DOHH2 (cell line): ENCODE data around the gene HOXD8.

Experiments used
- H3F3A ChIP-seq: fragments of 200-600 bp; sonication (generic), shearing (Covaris generic); 2 replicates; pipeline ENCODE4 v1.6.0; 2016; ENCODE audit warnings: antibody characterized with exemption, mild to moderate bottlenecking; ENCODE audit not compliant: control insufficient read depth, insufficient read depth
- H3K27ac ChIP-seq: fragments of 200-600 bp; sonication (generic); 2 replicates; pipeline ENCODE4 v1.5.1; 2014; ENCODE audit warnings: low read depth, mild to moderate bottlenecking, low read length, moderate library complexity
- H3K27me3 ChIP-seq: fragments of 200-600 bp; sonication (generic); 2 replicates; pipeline ENCODE4 v1.6.1; 2014; ENCODE audit warnings: mild to moderate bottlenecking, low read length, mixed read lengths; ENCODE audit not compliant: control insufficient read depth
- H3K36me3 ChIP-seq: fragments of 200-600 bp; sonication (generic); 2 replicates; pipeline ENCODE4 v1.6.1; 2014; ENCODE audit warnings: mild to moderate bottlenecking, low read length, moderate library complexity, mixed read lengths; ENCODE audit not compliant: control insufficient read depth
- H3K4me1 ChIP-seq: fragments of 200-600 bp; sonication (generic); 2 replicates; pipeline ENCODE4 v1.6.1; 2014; ENCODE audit warnings: mild to moderate bottlenecking, low read length, mixed read lengths; ENCODE audit not compliant: control insufficient read depth
- H3K4me2 ChIP-seq: fragments of 200-600 bp; sonication (generic); 2 replicates; pipeline ENCODE4 v1.6.0; 2014; ENCODE audit warnings: mild to moderate bottlenecking, low read length, moderate library complexity
- H3K4me3 ChIP-seq: fragments of 200-600 bp; sonication (generic); 2 replicates; pipeline ENCODE4 v1.5.1; 2014; ENCODE audit warnings: mild to moderate bottlenecking, low read length, mixed read lengths
- H3K79me2 ChIP-seq: fragments of 200-600 bp; sonication (generic); 2 replicates; pipeline ENCODE4 v1.6.1; 2014; ENCODE audit warnings: mild to moderate bottlenecking, low read length, mixed read lengths; ENCODE audit not compliant: control insufficient read depth
- H3K9me2 ChIP-seq: fragments of 200-600 bp; sonication (generic); replicated peaks from 2 replicates; pipeline ENCODE4 v1.6.1; 2014; ENCODE audit warnings: mild to moderate bottlenecking, low read length, mixed read lengths; ENCODE audit not compliant: control insufficient read depth
- H3K9me3 ChIP-seq: fragments of 200-600 bp; sonication (generic); 2 replicates; pipeline ENCODE4 v1.6.1; 2014; ENCODE audit warnings: antibody characterized with exemption, low read length, mixed read lengths; ENCODE audit not compliant: control insufficient read depth, insufficient read depth
- H4K20me1 ChIP-seq: fragments of 200-600 bp; sonication (generic); 2 replicates; pipeline ENCODE4 v1.6.0; 2014; ENCODE audit warnings: low read depth, mild to moderate bottlenecking, antibody characterized with exemption, low read length, moderate library complexity; ENCODE audit not compliant: control insufficient read depth, insufficient read depth
- EZH2phosphoT487 ChIP-seq: fragments of 200-600 bp; sonication (generic); IDR thresholded peaks from 2 replicates; pipeline ENCODE4 v1.6.1; 2017; ENCODE audit warnings: borderline replicate concordance, mild to moderate bottlenecking, antibody characterized with exemption, low read length, moderate library complexity, mixed read lengths
- TF ChIP-seq, protein P1 (sequence below): fragments of 200-600 bp; sonication (generic); IDR thresholded peaks from one replicate; pipeline ENCODE4 v1.5.1; 2014; ENCODE audit warnings: antibody characterized with exemption, mild to moderate bottlenecking, low read depth, low read length; ENCODE audit not compliant: poor library complexity, severe bottlenecking

Gene HOXD8

DNA sequence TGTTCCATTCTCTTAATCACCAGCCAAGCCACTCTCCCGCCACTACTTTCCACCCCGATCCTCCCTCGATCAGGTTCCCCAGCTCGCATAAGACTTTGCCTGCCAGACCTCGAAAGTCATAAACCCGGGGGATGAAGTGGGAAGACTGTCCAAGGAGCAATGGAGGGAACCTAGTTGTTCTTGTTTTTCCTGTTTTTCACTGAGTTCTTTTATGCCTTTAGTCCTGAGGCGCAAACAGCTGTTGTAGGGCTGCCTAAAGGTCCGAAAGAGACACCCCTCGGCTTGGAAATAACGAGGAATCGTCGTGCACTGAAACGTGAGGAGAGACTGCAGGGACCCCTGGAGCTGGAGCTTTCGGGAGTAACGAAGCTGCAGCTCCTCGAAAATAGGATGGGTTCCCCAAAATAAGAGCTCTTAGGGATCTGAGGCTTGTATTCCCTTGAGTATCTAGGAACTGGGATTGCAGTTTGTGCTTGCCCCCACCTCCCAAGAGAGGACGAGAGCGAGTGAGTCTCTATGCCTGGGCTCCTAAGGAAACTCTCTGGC lies 31.6 kb upstream of the HOXD8 start:
- no peaks in the 10 kb centered on the region for H3F3A ChIP-seq
- H4K20me1 ChIP-seq, result no peaks in the 10 kb centered on the region
- H3K36me3 ChIP-seq, result no peaks in the 10 kb centered on the region
- no peaks in the 10 kb centered on the region for H3K79me2 ChIP-seq
- peaks cover 30% of the 10 kb centered on the region for H3K27me3 ChIP-seq
- H3K27ac ChIP-seq, result no peak overlapping the region
- no peaks in the 10 kb centered on the region for H3K9me2 ChIP-seq
- peaks cover 11% of the 10 kb centered on the region for H3K4me1 ChIP-seq
- TF ChIP-seq, protein P1, sequence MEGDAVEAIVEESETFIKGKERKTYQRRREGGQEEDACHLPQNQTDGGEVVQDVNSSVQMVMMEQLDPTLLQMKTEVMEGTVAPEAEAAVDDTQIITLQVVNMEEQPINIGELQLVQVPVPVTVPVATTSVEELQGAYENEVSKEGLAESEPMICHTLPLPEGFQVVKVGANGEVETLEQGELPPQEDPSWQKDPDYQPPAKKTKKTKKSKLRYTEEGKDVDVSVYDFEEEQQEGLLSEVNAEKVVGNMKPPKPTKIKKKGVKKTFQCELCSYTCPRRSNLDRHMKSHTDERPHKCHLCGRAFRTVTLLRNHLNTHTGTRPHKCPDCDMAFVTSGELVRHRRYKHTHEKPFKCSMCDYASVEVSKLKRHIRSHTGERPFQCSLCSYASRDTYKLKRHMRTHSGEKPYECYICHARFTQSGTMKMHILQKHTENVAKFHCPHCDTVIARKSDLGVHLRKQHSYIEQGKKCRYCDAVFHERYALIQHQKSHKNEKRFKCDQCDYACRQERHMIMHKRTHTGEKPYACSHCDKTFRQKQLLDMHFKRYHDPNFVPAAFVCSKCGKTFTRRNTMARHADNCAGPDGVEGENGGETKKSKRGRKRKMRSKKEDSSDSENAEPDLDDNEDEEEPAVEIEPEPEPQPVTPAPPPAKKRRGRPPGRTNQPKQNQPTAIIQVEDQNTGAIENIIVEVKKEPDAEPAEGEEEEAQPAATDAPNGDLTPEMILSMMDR, result no peak
- TF ChIP-seq EZH2phosphoT487, result no peak
- H3K4me3 ChIP-seq, result no peak overlapping the region; the same call in 1 of the 2 replicates
- H3K4me2 ChIP-seq, result peak overlapping the region; percentile 60; the same call in 1 of the 2 replicates
- no peaks in the 10 kb centered on the region for H3K9me3 ChIP-seq

DNA sequence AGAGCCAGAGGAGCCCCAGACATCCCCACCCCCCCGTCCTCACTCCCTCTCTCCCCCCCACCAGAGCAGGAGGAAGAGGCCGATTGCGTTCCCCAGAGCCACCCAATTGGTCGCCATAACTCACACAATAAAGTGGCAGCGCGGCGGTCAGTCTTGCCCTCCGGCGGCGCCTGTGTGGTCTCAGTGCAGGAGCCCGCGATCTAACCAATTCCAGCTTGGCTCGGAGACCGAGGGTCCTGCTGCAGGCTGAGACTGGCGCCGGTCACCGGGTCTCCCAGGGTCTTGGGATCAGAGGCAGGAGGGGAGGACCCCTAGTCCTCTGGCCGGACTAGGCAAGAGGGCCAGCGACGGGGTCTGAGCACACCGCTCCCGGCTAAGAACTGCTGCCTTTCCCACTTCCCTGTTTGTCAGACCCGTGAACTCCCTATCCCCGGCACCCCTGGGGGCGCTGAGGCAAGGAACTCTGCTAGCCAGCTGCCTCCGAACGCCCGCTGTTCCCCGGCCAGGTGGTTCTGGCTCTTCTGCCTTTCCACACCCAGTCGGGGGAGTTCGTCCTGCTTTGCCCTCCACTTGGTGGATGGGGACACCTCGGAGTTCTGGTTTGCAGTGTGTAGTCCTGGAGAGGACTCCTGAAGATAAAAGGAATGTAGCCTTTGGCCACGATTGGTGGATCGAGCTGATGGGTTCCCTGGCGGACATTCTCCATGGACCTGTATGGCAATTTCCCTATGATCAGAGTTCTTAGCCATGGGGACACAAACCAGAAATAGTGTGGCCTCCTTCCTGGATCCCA lies 30.9 kb upstream of the HOXD8 start:
- H3F3A ChIP-seq, result no peaks in the 10 kb centered on the region
- H3K9me3 ChIP-seq, result no peaks in the 10 kb centered on the region
- H3K27ac ChIP-seq, result no peak overlapping the region
- no peak overlapping the region for H3K4me2 ChIP-seq
- H3K4me1 ChIP-seq, result peaks cover 11% of the 10 kb centered on the region
- no peaks in the 10 kb centered on the region for H3K9me2 ChIP-seq
- H3K27me3 ChIP-seq, result peaks cover 30% of the 10 kb centered on the region
- H3K4me3 ChIP-seq, result no peak overlapping the region
- TF ChIP-seq EZH2phosphoT487, result no peak
- TF ChIP-seq, protein P1, result no peak
- no peaks in the 10 kb centered on the region for H3K79me2 ChIP-seq
- H3K36me3 ChIP-seq, result no peaks in the 10 kb centered on the region
- no peaks in the 10 kb centered on the region for H4K20me1 ChIP-seq

DNA sequence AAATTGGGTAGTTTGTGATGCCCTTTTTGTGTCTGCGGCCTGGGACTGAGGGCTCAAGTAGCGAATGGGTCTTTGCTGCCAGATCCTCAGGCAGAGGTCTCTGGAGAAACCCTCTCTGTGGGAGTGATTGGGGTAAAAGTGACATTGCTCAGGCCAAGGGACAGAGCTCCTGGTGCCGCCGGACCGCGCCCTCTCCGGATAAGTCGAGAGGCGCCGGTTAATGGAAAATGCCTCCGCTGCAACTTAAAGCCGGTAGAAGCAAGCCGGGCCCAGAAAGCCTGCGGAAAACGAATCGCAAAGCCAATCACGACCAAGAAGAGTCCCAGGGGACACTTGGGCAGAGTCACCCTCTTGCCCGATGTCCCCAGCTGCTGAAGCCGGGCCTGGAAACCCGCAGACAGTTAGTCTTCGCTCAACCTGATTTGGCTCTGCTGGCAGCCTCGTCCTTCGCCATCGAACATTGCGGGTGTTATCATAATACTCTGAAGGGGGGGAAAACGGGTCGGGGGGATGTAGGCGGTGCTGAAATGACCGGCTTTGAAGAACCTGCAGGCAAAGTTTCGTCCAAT lies 30.3 kb upstream of the HOXD8 start:
- Histone ChIP-seq H3F3A (no peaks in the 10 kb centered on the region), H3K36me3 (no peaks in the 10 kb centered on the region), H3K27ac (no peak overlapping the region), H3K4me2 (no peak overlapping the region), H3K4me1 (peaks cover 11% of the 10 kb centered on the region), H3K79me2 (no peaks in the 10 kb centered on the region), H4K20me1 (no peaks in the 10 kb centered on the region), H3K9me2 (no peaks in the 10 kb centered on the region), H3K4me3 (no peak overlapping the region), H3K27me3 (peaks cover 24% of the 10 kb centered on the region), H3K9me3 (no peaks in the 10 kb centered on the region)
- TF ChIP-seq, protein P1, result no peak
- no peak for TF ChIP-seq EZH2phosphoT487
